ENCODE data around the gene IGF1R.
"Not testable (repeated sequence)": the region's sequence is repeated elsewhere in the genome, so short reads cannot be mapped to it uniquely, and the experiment has no call there.

IGF1R gene

GRCh38 chr15:98647774-98648653, at the start of gene IGF1R:
IGF1R (plus strand) TSS chr15:98648539; CDS start chr15:98649582, 1,043 bp downstream.
- DNase-seq (ENCODE audit: low spot score) (peak; percentile 71), FAIRE-seq (no peak)

DNA sequence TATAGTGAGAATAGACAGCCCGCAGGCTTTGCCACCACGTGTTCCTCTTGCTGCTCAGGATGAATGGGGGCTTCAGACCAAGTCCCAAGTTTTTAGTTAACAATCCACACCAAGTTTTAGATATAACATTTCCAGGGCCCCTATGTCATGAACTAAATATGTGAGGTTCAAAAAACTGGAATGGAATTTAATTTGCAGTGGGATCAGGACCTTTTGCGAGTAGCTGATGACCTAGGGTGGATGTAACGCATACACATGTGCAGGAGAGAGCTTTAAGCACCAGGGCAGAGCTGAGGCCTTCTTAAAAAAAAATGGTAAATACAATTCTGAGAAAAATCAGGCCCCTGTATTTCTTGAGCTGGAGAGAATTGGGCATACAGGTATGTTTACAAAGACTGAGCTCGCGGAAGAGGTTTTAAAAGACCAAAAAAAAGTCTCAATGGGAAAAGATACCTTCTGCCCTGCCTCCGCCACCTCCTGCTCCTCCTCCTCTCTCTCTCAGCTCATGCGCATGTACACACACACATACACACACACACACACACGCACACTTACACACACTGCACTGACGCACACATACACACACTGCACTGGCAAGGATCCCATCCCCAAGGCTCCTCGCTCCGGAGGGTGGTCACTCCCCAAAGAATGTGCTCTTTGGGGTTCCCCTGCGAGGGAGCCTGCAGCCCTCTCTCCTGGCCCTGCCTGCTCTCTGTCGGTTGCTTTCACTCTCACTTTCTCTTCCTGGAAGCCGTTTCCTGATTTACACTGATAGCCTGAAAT, 48.2 kb upstream of the IGF1R start:
- FAIRE-seq = no peak

DNA sequence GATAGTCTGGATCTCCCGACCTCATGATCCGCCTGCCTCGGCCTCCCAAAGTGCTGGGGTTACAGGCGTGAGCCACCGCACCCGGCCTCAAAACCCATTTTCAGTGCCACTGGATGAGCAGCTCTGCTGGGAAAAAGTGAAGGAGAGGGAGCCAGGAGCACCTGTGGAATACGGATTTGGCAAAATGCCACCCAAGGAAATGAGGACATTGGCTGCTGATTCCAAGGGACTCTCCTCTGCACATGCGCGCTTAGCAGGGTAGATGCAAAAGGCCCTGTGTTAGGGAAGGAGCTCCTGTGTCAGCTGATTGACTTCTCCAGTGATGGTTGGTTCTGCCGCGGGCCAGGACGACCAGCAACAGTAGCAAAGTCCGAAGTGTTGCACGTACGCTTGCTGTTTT, 43.4 kb upstream of the IGF1R start:
- FAIRE-seq (no peak), DNase-seq (ENCODE audit: low spot score) (no peak)

More for the DNA sequence above, 48.2 kb upstream of the IGF1R start:
- no peak for DNase-seq (ENCODE audit: low spot score)

GRCh38 chr15:98609144-98609852, 39.0 kb upstream of the IGF1R start:
- DNase-seq (ENCODE audit: low spot score) = peak; percentile 49
- FAIRE-seq = no peak

- no peak for DNase-seq (ENCODE audit: low spot score)
- no peak for FAIRE-seq
Observed at GRCh38 chr15:98610991-98611390, 37.3 kb upstream of the IGF1R start.

DNA sequence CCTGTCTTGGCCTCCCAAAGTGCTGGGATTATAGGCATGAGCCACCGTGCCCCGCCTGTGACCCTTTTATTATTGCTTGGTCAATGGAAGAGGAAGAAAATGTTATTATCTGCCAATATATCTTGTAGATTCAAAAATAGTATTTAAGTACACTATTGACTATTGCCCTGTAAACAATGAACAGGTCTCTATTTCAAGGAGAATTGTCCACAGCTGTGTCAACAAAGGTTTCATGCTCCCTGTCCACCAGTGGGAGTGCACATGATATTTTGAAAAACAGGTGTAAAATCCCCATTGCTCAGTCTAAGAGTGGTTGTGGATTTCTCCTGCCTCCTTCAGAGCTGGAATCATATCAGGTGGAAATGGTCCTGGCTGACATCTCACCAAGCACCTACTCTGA, 36.5 kb upstream of the IGF1R start:
- FAIRE-seq = no peak

DNA sequence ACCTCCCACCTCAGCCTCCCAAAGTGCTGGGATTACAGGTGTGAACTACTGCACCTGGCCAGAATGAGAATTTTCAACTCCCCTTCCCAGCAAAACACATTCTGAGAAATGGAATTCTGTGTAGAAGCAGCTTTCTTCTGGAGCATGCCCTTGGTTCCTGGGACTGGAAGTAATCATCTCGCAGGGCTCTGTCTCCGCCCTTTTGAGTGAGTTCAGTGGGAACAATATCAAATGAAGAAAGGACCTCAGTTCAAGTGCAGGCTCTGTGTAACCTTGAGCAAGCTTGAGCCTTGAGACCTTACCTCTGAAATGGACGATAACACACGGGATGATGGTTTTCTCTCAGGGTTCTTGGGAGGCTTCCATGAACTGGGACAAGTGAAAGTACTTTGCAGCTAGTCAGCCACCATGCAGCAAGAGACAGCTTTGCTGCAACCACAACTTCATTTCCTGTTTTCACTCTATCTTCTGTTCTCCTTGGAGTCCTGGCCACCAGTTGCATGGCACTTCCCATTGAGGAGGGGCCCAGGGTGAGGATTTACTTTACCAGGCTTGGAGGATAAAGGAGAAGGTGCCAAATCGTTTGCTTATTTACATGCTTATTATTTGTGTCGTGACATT, 35.7 kb upstream of the IGF1R start:
- DNase-seq (ENCODE audit: low spot score) = no peak
- FAIRE-seq = no peak

More for the DNA sequence above, 36.5 kb upstream of the IGF1R start:
- no peak for DNase-seq (ENCODE audit: low spot score)

- no peak for FAIRE-seq
- DNase-seq (ENCODE audit: low spot score) = no peak
Observed at GRCh38 chr15:98614681-98615080, 33.7 kb upstream of the IGF1R start.

- no peak for DNase-seq (ENCODE audit: low spot score)
- FAIRE-seq = no peak
Observed at GRCh38 chr15:98616397-98616796, 31.9 kb upstream of the IGF1R start.

- FAIRE-seq (no peak), DNase-seq (ENCODE audit: low spot score) (no peak)
Observed at GRCh38 chr15:98617328-98617980, 30.9 kb upstream of the IGF1R start.

GRCh38 chr15:98618576-98618975, 29.8 kb upstream of the IGF1R start:
- not testable (repeated sequence) for DNase-seq (ENCODE audit: low spot score); FAIRE-seq

DNA sequence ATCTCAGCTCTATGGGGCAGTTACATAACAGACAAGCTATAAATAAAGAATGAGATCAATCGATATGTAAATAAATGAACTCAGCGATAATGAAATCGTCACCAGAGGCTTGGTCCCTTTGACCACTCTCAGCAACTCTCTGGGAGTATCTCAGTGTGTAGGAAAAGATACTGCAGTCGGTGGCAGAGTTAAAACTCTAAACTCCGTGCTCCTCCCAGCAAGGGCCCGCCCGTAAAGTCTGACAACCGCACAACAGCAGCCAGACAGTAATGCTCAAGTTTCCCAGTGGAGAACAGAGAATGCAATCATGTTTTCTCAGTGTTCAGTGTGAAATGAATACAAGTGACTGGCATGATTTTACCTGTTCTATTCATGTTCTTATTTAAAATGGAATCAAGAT, 28.3 kb upstream of the IGF1R start:
- FAIRE-seq = no peak
- no peak for DNase-seq (ENCODE audit: low spot score)

DNA sequence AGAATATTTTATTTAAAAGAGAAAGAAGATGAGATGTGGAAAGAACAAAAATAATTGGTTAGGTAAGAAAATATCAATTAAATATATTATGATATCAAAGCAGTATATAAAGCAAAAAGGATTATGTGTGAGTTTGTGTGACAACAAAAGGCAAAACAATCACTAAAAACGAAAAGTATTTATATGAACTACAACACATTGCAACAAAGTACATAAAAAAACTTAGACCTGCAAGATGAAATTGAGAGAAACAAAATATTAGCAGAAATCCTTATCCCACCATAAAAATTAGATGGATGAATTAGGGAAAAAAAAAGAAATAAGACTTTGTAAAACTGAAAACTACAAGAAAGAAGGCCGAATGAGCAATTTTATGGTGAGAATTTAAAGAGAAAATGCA, 27.3 kb upstream of the IGF1R start:
- no peak for DNase-seq (ENCODE audit: low spot score)
- FAIRE-seq = no peak

- no peak for DNase-seq (ENCODE audit: low spot score)
- FAIRE-seq = no peak
Observed at GRCh38 chr15:98625614-98626013, 22.7 kb upstream of the IGF1R start.

DNA sequence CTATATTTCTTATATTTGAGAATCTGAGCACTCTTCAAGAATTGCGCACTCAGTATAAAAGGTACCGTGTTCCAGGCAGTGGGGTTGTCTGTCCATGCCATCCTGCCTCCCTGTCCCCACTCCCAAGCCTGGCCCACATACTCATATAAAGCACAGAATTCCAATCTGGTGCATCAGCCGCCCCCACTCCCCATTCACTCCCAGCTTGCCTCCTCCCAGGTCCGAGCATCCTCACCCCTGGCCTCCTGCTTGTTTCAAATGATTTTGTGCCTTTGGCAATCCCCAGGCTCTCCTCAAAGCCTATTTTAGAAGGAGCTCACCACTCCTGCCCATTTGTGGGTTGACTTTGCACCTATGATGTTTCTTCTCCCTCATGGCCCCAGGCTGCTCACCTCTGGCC, 22.2 kb upstream of the IGF1R start:
- no peak for FAIRE-seq

GRCh38 chr15:98628216-98628615, 20.1 kb upstream of the IGF1R start:
- no peak for FAIRE-seq
- no peak for DNase-seq (ENCODE audit: low spot score)

More for the DNA sequence above, 22.2 kb upstream of the IGF1R start:
- no peak for DNase-seq (ENCODE audit: low spot score)

DNA sequence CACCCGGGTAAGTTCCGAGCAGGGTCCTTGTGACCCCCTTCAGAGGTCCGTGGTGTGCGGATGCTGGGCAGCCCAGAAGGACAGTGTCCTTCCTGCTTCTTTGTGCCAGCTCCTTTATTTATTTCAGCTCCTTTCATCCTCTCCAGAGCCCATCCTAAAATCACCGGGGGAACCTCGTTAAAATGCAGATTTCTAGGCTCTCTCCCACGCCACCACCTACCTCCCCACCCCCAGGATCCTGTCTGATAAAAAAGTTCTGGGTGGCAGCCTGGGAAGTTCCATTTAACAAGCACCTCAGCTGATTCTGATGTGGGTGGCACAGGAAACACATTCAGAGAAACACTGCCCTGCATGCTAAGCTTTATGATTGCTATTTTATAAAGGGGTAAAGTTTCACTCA, 12.5 kb upstream of the IGF1R start:
- no peak for FAIRE-seq
- DNase-seq (ENCODE audit: low spot score) = no peak

GRCh38 chr15:98643115-98643514, 5.2 kb upstream of the IGF1R start:
- FAIRE-seq (no peak), DNase-seq (ENCODE audit: low spot score) (no peak)

DNA sequence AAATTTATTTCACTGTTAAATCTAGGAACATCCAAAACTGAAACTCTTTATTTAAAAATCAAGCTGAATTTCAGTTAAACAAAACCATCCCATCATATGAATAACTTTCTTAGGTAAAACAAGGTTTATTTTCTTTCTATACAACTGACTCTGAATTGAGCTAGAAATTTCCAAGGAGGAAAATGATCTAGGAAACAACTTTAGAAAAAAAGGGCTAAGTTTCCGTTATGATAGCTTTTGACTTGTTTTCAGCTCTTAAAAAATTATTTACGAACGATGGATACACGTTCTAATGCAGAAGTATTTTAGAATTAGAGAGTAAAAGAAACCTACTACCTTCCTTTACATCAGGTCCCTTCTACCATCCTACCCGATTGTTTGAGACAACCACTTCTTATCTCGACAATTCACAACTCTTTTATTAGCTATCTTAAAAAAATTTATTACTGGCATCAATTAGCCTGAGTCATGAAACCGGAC, 1.8 kb upstream of the IGF1R start:
- FAIRE-seq (no peak), DNase-seq (ENCODE audit: low spot score) (no peak)

- DNase-seq (ENCODE audit: low spot score) (peak; percentile 20), FAIRE-seq (no peak)
Observed at GRCh38 chr15:98647026-98647773, 1.1 kb upstream of the IGF1R start.

Measured in RCC 7860 (cell line).